NT2/D1 (cell line): Measurements from ENCODE around the gene ACACA.

Source experiments
- YY1 ChIP-seq: IDR thresholded peaks from 2 replicates; pipeline ENCODE4 v1.6.1; 2011; ENCODE audit not compliant: insufficient read length, insufficient read depth
- ZNF274 ChIP-seq: IDR thresholded peaks from 2 replicates; pipeline ENCODE4 v1.6.1; 2011; ENCODE audit warnings: mild to moderate bottlenecking, low read depth, low read length

DNA sequence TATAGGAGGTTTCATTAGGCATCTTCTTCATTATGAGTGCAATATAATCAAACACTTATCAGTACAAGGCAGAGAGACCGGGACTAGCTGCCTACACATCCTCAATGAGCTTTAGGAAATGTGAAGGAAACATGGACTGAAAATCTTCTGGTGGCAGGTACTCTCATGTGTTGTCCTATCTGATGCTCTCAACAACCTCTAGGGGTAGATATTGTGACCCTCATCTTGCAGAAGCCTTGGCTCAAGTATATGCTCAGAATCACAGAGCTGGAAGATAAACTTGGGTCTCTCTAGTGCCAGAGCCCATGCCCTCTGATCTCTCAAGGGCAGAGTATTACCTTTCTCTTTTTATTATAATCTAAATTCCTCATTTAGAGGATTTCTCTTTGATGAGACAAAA, 212.4 kb downstream of the ACACA start:
- TF ChIP-seq YY1 = no peak
- no peak for TF ChIP-seq ZNF274
